HCT116 (cell line): ENCODE measurements around the gene RANBP1.

ENCODE experiments used
- ATF3 ChIP-seq: IDR thresholded peaks from 2 replicates; pipeline ENCODE4 v1.6.1; 2012
- CTCF ChIP-seq, 3 experiments: fragments of 200-600 bp in 1 of 3; sonication (generic) in 1 of 3; IDR thresholded peaks in 2 of 3; conservative IDR thresholded peaks in 1 of 3; 2 replicates each; pipeline ENCODE4 v1.5.1; 2012 to 2017; ENCODE audit warnings: low read depth in 2 of 3, low read length in 2 of 3, antibody characterized with exemption in 1 of 3, borderline replicate concordance in 1 of 3, control low read depth in 1 of 3, mild to moderate bottlenecking in 1 of 3, mixed read lengths in 1 of 3, mixed run types in 1 of 3, moderate library complexity in 1 of 3; ENCODE audit not compliant: insufficient read depth in 1 of 3
- EZH2 ChIP-seq: fragments of 200-600 bp; sonication (generic); IDR thresholded peaks from 2 replicates; pipeline ENCODE4 v1.6.1; 2017; ENCODE audit warnings: antibody characterized with exemption, mixed run types
- MAX ChIP-seq: IDR thresholded peaks from 2 replicates; pipeline ENCODE4 v1.6.1; 2012
- POLR2AphosphoS5 ChIP-seq: IDR thresholded peaks from 2 replicates; pipeline ENCODE4 v1.6.1; 2011; ENCODE audit warnings: mild to moderate bottlenecking, low read depth, low read length, moderate library complexity
- YY1 ChIP-seq: IDR thresholded peaks from 2 replicates; pipeline ENCODE4 v1.6.1; 2011; ENCODE audit warnings: low read length, low read depth, moderate library complexity, mild to moderate bottlenecking; ENCODE audit not compliant: insufficient replicate concordance; ENCODE audit errors: extremely low read depth
- ZNF274 ChIP-seq: fragments of 200-500 bp; sonication (Bioruptor generic); IDR thresholded peaks from 2 replicates; pipeline ENCODE4 v1.6.1; 2014; ENCODE audit warnings: mild to moderate bottlenecking, low read depth, low read length, inconsistent platforms

DNA sequence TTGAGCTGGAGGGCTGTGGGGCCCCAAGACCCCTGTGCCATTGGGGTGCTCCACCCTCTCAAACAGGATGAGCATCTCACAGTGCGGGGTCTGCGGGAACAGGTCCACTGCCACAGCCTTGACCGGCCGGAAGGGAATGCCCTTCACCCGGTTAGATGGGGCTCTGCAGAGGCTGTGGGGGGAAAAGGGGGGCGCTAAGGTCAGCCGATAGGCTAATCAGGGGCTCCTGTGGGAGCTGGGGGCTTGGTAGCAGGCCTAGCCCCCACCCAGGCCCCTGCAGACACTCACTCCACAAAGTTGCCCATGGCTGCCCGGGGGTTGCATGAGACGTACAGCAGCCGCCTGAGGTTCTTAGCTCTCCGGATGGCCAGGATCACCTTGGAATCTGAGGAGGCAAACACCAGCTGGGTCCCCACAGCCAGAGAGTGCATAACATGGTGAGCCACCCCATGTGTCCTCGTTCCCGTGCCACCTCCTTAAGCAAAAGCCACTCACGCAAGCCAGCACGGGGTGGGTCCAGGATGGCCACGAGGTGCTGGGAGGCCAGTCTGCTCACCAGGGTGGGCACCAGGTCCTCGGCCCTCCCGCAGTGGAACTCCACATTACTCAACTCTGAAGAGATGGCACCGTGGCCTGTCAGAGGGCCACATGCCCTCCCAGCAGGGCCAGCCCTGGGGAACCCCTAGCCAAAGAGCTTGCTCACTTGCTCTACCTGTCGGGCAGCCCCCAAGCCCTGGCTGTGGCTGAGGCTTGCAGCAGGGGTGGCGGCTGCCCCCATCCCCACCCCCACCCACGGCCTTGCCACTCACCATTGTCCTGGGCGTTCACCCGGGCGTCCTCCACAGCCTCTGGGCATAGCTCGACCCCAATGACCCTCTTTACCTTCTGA is 3.0 kb upstream of the RANBP1 start:
- no peak for TF ChIP-seq CTCF (IDR thresholded peaks at IDR 0.05 in 2 of 3, conservative IDR thresholded peaks at IDR 0.05 in 1 of 3; ENCODE audit: borderline replicate concordance in 1 of 3, insufficient read depth in 1 of 3, low read depth in 2 of 3, low read length in 2 of 3)
- TF ChIP-seq POLR2AphosphoS5: no peak
- no peak for TF ChIP-seq ZNF274
- no peak for TF ChIP-seq ATF3
- TF ChIP-seq YY1: no peak
- TF ChIP-seq MAX: no peak
- TF ChIP-seq EZH2: no peak
